Ishikawa (cell line): ENCODE results near the gene PHLDA1.

Source experiments
- CREB1 ChIP-seq: IDR thresholded peaks from 2 replicates; pipeline ENCODE4 v1.6.1; 2012; ENCODE audit warnings: low read depth
- EP300 ChIP-seq: IDR thresholded peaks from 2 replicates; pipeline ENCODE4 v1.6.1; 2012; ENCODE audit warnings: borderline replicate concordance
- RAD21 ChIP-seq: IDR thresholded peaks from 2 replicates; pipeline ENCODE4 v1.6.1; 2012; ENCODE audit warnings: low read depth
- TAF1 ChIP-seq: IDR thresholded peaks from 2 replicates; pipeline ENCODE4 v1.6.1; 2012; ENCODE audit warnings: low read depth, mild to moderate bottlenecking
- TCF12 ChIP-seq: IDR thresholded peaks from 2 replicates; pipeline ENCODE4 v1.6.1; 2012; ENCODE audit warnings: low read depth
- TF ChIP-seq, protein P1 (sequence below): IDR thresholded peaks from 2 replicates; pipeline ENCODE4 v1.6.1; 2012; ENCODE audit warnings: low read depth, mild to moderate bottlenecking
- TF ChIP-seq, protein P2 (sequence below): IDR thresholded peaks from 2 replicates; pipeline ENCODE4 v1.6.1; 2012

DNA sequence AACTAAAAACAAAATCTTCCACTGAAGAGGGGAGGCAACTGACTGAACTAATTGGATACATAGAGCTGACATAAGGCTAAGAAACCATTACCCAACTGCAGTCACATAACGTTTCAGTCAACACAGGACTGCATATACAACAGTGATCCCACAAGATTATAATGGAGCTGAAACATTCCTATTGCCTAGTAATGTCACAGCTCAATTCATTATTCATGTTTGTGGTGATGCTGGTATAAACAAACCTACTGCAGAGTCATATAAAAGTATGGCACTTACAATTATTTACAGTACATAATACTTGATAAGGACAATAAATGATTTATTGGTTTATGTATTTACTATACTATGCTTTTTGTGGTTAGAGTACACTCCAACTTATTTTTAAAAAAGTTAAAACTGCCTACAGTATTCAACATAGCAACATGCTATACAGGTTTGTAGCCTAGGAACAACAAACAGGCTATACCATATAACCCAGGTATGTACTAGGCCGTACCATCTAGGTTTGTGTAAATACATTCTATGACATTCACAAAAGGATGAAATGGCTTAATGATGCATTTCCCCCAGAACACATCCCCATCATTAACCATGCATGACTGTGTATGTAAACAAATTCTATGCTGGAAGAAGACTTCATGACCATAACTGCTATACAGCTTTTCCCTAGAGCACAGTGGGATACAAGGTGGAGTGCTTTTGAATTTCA lies 48.6 kb upstream of the PHLDA1 start:
- TF ChIP-seq TCF12 (no peak), RAD21 (no peak), TAF1 (no peak), CREB1 (no peak), EP300 (no peak)
- TF ChIP-seq, protein P1, sequence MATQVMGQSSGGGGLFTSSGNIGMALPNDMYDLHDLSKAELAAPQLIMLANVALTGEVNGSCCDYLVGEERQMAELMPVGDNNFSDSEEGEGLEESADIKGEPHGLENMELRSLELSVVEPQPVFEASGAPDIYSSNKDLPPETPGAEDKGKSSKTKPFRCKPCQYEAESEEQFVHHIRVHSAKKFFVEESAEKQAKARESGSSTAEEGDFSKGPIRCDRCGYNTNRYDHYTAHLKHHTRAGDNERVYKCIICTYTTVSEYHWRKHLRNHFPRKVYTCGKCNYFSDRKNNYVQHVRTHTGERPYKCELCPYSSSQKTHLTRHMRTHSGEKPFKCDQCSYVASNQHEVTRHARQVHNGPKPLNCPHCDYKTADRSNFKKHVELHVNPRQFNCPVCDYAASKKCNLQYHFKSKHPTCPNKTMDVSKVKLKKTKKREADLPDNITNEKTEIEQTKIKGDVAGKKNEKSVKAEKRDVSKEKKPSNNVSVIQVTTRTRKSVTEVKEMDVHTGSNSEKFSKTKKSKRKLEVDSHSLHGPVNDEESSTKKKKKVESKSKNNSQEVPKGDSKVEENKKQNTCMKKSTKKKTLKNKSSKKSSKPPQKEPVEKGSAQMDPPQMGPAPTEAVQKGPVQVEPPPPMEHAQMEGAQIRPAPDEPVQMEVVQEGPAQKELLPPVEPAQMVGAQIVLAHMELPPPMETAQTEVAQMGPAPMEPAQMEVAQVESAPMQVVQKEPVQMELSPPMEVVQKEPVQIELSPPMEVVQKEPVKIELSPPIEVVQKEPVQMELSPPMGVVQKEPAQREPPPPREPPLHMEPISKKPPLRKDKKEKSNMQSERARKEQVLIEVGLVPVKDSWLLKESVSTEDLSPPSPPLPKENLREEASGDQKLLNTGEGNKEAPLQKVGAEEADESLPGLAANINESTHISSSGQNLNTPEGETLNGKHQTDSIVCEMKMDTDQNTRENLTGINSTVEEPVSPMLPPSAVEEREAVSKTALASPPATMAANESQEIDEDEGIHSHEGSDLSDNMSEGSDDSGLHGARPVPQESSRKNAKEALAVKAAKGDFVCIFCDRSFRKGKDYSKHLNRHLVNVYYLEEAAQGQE = no peak
- TF ChIP-seq, protein P2, sequence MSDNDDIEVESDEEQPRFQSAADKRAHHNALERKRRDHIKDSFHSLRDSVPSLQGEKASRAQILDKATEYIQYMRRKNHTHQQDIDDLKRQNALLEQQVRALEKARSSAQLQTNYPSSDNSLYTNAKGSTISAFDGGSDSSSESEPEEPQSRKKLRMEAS = no peak
